Activated naive CD4-positive, alpha-beta T cell treated with anti-CD3 and anti-CD28 coated beads, Interleukin-2, amount 50 U/mL, for 24 hours (primary cell): ENCODE data around the gene UNC5B.
"Not testable (repeated sequence)": the region's sequence is repeated elsewhere in the genome, so short reads cannot be mapped to it uniquely, and the experiment has no call there.

Source experiments
- H3K27ac Mint-ChIP-seq: one replicate; pipeline ENCODE4 v1.8.0; 2021; ENCODE audit warnings: mild to moderate bottlenecking, mixed read lengths
- H3K27me3 Mint-ChIP-seq: one replicate; pipeline ENCODE4 v1.8.0; 2021; ENCODE audit warnings: mixed read lengths
- H3K36me3 Mint-ChIP-seq: one replicate; pipeline ENCODE4 v1.8.0; 2021; ENCODE audit warnings: mixed read lengths
- H3K4me1 Mint-ChIP-seq: one replicate; pipeline ENCODE4 v1.8.0; 2021; ENCODE audit warnings: mixed read lengths
- H3K4me3 Mint-ChIP-seq: one replicate; pipeline ENCODE4 v1.8.0; 2021; ENCODE audit warnings: mild to moderate bottlenecking, mixed read lengths
- H3K9me3 Mint-ChIP-seq: one replicate; pipeline ENCODE4 v1.8.0; 2021; ENCODE audit warnings: mixed read lengths

The UNC5B gene

GRCh38 chr10:71294091-71294561 lies 81.8 kb downstream of the UNC5B start:
- no peaks in the 10 kb centered on the region for H3K4me1 Mint-ChIP-seq
- no peak overlapping the region for H3K27ac Mint-ChIP-seq
- no peaks in the 10 kb centered on the region for H3K36me3 Mint-ChIP-seq
- no peaks in the 10 kb centered on the region for H3K27me3 Mint-ChIP-seq
- no peaks in the 10 kb centered on the region for H3K9me3 Mint-ChIP-seq
- H3K4me3 Mint-ChIP-seq: no peak overlapping the region

DNA sequence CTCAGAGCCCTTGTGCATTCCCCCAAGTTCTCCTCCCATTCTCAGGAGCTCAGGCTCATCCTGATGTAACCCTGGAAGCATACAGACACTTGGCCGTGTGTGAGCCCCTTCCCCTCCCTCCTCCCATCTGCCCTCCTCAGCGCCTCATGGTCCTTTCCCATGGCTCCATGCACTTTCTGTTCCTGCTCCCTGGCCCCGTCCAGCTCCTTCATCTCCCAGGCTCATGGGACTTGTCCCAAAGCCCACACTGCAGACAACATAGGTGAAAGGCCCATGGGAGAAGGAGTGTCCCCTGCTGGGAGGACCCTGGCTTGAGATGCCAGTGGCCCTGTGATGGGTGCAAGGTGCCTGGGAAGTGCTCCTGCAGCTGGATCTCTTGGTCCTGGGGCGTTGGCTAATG lies 82.5 kb downstream of the UNC5B start:
- H3K4me1 Mint-ChIP-seq: peaks cover 6% of the 10 kb centered on the region
- H3K4me3 Mint-ChIP-seq: no peak overlapping the region
- H3K36me3 Mint-ChIP-seq: no peaks in the 10 kb centered on the region
- no peak overlapping the region for H3K27ac Mint-ChIP-seq
- no peaks in the 10 kb centered on the region for H3K27me3 Mint-ChIP-seq
- H3K9me3 Mint-ChIP-seq: no peaks in the 10 kb centered on the region

GRCh38 chr10:71295641-71296040 lies 83.3 kb downstream of the UNC5B start:
- peaks cover 7% of the 10 kb centered on the region for H3K4me1 Mint-ChIP-seq
- H3K9me3 Mint-ChIP-seq: no peaks in the 10 kb centered on the region
- H3K36me3 Mint-ChIP-seq: no peaks in the 10 kb centered on the region
- H3K27ac Mint-ChIP-seq: no peak overlapping the region
- no peak overlapping the region for H3K4me3 Mint-ChIP-seq
- H3K27me3 Mint-ChIP-seq: no peaks in the 10 kb centered on the region

DNA sequence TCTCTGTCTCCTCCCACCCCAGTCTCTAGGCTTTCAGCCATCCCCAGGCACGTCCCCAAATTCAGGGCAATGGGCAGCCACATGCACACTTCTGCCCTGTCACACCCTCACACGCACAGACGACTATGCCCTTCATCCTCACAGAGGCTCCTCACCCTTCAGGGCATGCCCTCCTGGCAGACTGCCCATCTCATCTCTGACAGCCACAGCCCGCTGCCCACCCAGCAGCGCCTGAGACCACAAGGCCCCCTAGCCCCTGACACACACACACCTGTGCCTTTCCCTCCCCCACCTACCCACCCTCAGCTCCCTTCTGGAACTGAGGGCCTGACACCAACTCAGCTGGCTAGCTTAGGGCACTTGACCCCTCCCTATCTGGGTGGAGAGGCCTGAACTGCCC lies 83.7 kb downstream of the UNC5B start:
- Mint-ChIP-seq H3K27ac (no peak overlapping the region), H3K4me3 (no peak overlapping the region), H3K27me3 (no peaks in the 10 kb centered on the region), H3K9me3 (no peaks in the 10 kb centered on the region), H3K36me3 (no peaks in the 10 kb centered on the region), H3K4me1 (peaks cover 7% of the 10 kb centered on the region)

- H3K27me3 Mint-ChIP-seq, H3K27ac Mint-ChIP-seq, H3K4me1 Mint-ChIP-seq: not testable (repeated sequence)
Observed at GRCh38 chr10:71296811-71297210, 84.4 kb downstream of the UNC5B start.

GRCh38 chr10:71297343-71297742 lies 85.0 kb downstream of the UNC5B start:
- Mint-ChIP-seq H3K9me3 (no peaks in the 10 kb centered on the region), H3K27me3 (no peaks in the 10 kb centered on the region), H3K27ac (no peak overlapping the region), H3K4me3 (no peak overlapping the region), H3K36me3 (no peaks in the 10 kb centered on the region), H3K4me1 (peaks cover 7% of the 10 kb centered on the region)

More at GRCh38 chr10:71296811-71297210, 84.4 kb downstream of the UNC5B start:
- H3K36me3 Mint-ChIP-seq, H3K9me3 Mint-ChIP-seq, H3K4me3 Mint-ChIP-seq: not testable (repeated sequence)

DNA sequence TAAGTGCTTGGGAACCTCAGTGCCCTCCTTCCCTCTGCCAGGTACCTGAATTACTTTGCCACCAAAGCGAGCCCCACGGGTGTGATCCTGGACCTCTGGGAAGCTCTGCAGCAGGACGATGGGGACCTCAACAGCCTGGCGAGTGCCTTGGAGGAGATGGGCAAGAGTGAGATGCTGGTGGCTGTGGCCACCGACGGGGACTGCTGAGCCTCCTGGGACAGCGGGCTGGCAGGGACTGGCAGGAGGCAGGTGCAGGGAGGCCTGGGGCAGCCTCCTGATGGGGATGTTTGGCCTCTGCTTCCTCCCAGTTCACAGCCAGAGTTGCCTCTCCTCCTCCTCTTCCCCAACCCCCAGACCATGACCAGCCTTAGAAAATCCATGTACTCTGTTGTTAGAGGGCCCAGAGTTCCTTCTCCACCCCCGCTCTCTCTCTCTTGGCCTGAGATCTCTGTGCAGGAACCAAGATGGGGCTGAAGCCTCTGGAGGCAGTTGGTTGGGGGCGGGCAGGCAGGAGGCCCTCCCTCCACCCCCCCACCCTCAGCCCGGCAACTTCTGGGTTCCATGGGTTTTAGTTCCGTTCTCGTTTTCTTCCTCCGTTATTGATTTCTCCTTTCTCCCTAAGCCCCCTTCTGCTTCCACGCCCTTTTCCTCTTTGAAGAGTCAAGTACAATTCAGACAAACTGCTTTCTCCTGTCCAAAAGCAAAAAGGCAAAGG lies 86.9 kb downstream of the UNC5B start:
- H3K4me1 Mint-ChIP-seq: peaks cover 7% of the 10 kb centered on the region
- H3K36me3 Mint-ChIP-seq: no peaks in the 10 kb centered on the region
- H3K27me3 Mint-ChIP-seq: no peaks in the 10 kb centered on the region
- no peak overlapping the region for H3K4me3 Mint-ChIP-seq
- H3K9me3 Mint-ChIP-seq: no peaks in the 10 kb centered on the region
- H3K27ac Mint-ChIP-seq: no peak overlapping the region

GRCh38 chr10:71300555-71301370 lies 88.4 kb downstream of the UNC5B start:
- Mint-ChIP-seq H3K4me3 (no peak overlapping the region), H3K4me1 (peaks cover 7% of the 10 kb centered on the region), H3K9me3 (no peaks in the 10 kb centered on the region), H3K27ac (no peak overlapping the region), H3K36me3 (no peaks in the 10 kb centered on the region), H3K27me3 (no peaks in the 10 kb centered on the region)

DNA sequence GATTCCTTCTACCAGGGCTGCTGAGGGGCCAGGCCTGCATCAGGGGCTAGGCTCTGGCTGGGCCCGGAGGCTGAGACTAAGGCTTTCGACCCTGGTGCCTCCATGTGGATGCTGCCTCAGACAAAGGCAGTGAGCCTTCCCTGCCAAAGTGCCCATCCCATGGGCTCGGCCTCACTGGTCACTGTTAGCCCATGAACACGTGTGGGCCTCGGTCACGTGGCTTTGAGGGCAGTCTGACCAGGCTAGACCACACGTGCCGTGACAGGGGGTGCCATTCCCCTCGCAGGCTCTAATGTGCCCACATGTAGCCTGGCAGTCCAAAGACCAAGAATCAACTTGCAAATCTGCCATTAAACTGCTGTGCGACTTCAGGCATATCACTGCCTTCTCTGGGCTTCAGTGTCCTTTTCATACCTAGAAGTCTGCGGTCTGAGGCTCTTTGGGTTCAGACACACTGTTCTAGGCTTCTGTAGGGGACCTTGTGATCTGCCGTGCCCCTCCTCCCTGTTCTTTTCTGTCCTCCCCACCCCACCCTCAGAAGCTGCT lies 89.1 kb downstream of the UNC5B start:
- Mint-ChIP-seq H3K27me3 (no peaks in the 10 kb centered on the region), H3K27ac (no peak overlapping the region), H3K9me3 (no peaks in the 10 kb centered on the region), H3K4me3 (no peak overlapping the region), H3K4me1 (peaks cover 7% of the 10 kb centered on the region), H3K36me3 (no peaks in the 10 kb centered on the region)

- H3K36me3 Mint-ChIP-seq: no peaks in the 10 kb centered on the region
- H3K4me1 Mint-ChIP-seq: peaks cover 7% of the 10 kb centered on the region
- no peaks in the 10 kb centered on the region for H3K9me3 Mint-ChIP-seq
- H3K27ac Mint-ChIP-seq: no peak overlapping the region
- H3K4me3 Mint-ChIP-seq: no peak overlapping the region
- H3K27me3 Mint-ChIP-seq: no peaks in the 10 kb centered on the region
Observed at GRCh38 chr10:71302451-71302850, 90.1 kb downstream of the UNC5B start.

DNA sequence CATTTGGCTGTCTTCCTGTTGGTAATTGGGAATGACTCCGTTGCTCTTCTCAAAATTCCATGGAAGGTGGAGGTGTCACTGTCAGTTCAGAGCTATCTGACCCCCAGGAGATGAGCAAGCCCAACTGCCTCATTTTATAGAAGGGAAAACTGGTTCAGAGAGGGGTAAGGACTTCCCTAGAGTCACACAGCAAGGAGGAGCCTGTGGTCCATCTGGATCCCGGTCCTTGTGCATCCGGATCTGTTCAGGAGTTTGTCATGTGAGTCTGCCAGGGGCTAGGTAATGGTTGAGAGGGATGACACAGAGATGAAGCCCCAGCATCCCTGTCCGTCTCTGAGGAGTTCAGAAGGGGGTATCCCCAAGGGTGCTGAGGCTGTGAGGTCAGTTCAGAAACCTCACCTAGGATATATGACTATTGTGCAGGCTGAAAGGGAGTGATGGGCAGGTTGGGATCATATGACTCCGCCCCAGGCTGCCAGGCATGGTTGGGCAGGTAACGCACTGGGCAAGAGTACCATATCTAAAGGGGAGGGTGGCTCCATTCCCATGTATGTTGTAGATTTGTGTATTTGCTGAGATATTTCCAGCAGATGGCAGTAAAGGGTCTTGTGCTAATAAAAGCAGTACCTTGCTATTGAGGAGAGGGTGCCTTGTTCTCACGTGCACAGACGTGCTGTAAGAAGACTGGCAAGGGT lies 90.7 kb downstream of the UNC5B start:
- no peaks in the 10 kb centered on the region for H3K9me3 Mint-ChIP-seq
- H3K36me3 Mint-ChIP-seq: no peaks in the 10 kb centered on the region
- H3K4me3 Mint-ChIP-seq: no peak overlapping the region
- H3K4me1 Mint-ChIP-seq: peaks cover 7% of the 10 kb centered on the region
- no peak overlapping the region for H3K27ac Mint-ChIP-seq
- H3K27me3 Mint-ChIP-seq: no peaks in the 10 kb centered on the region

- Mint-ChIP-seq H3K27me3 (no peaks in the 10 kb centered on the region), H3K4me3 (no peak overlapping the region), H3K9me3 (no peaks in the 10 kb centered on the region), H3K4me1 (peaks cover 7% of the 10 kb centered on the region), H3K27ac (no peak overlapping the region), H3K36me3 (no peaks in the 10 kb centered on the region)
Observed at GRCh38 chr10:71303569-71303907, 91.2 kb downstream of the UNC5B start.

- no peaks in the 10 kb centered on the region for H3K9me3 Mint-ChIP-seq
- no peaks in the 10 kb centered on the region for H3K27me3 Mint-ChIP-seq
- no peaks in the 10 kb centered on the region for H3K36me3 Mint-ChIP-seq
- no peak overlapping the region for H3K27ac Mint-ChIP-seq
- H3K4me1 Mint-ChIP-seq: peaks cover 1% of the 10 kb centered on the region
- no peak overlapping the region for H3K4me3 Mint-ChIP-seq
Observed at GRCh38 chr10:71304914-71305313, 92.5 kb downstream of the UNC5B start.

DNA sequence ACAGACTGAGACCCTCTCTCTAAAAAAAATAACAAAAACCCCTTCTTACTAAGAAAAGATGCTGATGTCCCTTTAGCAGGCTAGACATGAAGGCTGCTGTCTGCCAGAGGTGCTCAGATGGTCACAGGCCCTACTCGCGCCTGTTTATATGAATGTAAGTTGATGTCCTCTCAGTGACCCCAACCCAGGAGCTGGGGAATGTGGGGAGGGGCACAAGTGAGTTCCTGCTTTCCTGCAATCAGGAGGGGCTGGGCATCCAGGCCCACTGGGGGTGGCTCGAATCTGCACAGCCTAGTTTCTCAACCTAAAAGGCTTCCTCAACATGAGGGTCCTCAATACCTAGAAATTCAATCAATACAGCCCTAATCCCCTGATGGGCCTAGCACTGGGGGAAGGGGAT lies 94.6 kb downstream of the UNC5B start:
- no peak overlapping the region for H3K4me3 Mint-ChIP-seq
- H3K36me3 Mint-ChIP-seq: no peaks in the 10 kb centered on the region
- no peaks in the 10 kb centered on the region for H3K4me1 Mint-ChIP-seq
- H3K27me3 Mint-ChIP-seq: no peaks in the 10 kb centered on the region
- no peaks in the 10 kb centered on the region for H3K9me3 Mint-ChIP-seq
- H3K27ac Mint-ChIP-seq: no peak overlapping the region

DNA sequence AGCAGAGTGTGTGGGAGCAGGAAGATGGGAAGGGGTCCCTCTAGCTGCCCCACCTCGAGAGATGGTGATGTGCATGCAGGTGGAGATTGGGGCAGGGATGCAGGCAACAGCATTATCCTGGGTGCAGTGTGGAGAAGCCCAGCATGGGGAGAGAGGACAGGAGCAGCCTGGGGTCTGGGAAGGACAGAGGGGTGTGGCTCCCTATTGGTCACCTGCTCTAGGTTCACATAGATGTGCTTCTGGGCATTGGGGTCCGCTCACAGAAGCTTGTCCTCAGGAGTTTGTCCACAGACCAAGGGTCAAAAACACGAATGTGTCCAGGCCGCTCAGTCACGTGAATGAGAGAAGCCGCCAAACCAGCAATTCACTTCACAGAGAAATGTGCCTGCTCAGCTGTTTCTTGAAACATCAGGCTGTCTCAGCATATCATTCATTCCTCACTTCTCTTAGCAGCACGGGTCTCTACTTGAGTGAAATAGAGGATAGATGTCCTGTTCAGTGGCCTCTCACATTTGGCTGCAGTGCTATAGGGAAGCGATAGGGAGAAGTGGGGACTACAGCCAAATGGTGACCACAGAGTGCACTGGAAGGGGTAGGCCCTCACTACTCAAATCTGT lies 95.2 kb downstream of the UNC5B start:
- H3K4me1 Mint-ChIP-seq: no peaks in the 10 kb centered on the region
- H3K27me3 Mint-ChIP-seq: no peaks in the 10 kb centered on the region
- H3K36me3 Mint-ChIP-seq: no peaks in the 10 kb centered on the region
- no peak overlapping the region for H3K4me3 Mint-ChIP-seq
- H3K27ac Mint-ChIP-seq: no peak overlapping the region
- no peaks in the 10 kb centered on the region for H3K9me3 Mint-ChIP-seq
